HG02885 (cell line): ENCODE data around the gene METTL2B.
A peak's percentile ranks its signal among the peaks of the same experiment; 100 is the strongest.
"Not testable (repeated sequence)": the region's sequence is repeated elsewhere in the genome, so short reads cannot be mapped to it uniquely, and the experiment has no call there.

ENCODE experiments used
- ATAC-seq: cut with Tn5 transposase; IDR thresholded peaks from one replicate; pipeline ENCODE4 v1.9.1; 2021; ENCODE audit warnings: mild to moderate bottlenecking; ENCODE audit not compliant: unreplicated experiment, poor library complexity

METTL2B gene

DNA sequence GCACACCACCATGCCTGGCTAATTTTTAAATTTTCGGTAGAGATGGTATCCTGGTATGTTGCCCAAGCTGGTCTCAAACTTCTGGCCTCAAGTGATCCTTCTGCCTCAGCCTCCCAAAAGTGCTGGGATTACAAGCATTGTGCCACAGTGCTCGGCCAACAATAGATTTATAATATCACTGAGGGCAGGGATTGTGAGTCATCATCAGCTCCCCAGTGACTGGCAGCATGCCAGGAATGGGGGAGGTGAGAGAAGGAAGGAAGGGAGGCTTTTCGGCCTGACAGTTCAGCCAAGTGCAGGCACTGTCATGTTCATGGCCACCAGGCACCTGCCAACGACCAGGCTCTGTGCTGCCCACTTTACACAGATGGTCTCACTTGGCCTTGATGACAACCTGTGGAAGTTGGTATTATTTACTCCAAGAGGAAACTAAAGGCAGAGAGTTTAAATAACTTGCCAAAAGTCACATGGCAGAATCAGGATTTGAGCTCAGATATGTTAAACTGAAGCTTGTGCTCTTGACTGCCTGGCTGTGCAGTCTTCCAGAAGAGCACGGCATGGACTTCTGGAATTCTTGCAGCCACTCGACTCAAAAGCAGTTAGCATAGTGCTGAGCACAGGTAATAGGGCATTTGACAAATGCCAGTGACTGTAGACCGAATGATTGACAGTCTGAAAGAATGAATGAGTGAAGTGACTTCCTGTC is 46.8 kb downstream of the METTL2B start:
- not testable (repeated sequence) for ATAC-seq

- ATAC-seq, result not testable (repeated sequence)
Observed at GRCh38 chr7:128523932-128524524, 47.5 kb downstream of the METTL2B start.

GRCh38 chr7:128525584-128525983 is 49.0 kb downstream of the METTL2B start:
- ATAC-seq, result not testable (repeated sequence)

DNA sequence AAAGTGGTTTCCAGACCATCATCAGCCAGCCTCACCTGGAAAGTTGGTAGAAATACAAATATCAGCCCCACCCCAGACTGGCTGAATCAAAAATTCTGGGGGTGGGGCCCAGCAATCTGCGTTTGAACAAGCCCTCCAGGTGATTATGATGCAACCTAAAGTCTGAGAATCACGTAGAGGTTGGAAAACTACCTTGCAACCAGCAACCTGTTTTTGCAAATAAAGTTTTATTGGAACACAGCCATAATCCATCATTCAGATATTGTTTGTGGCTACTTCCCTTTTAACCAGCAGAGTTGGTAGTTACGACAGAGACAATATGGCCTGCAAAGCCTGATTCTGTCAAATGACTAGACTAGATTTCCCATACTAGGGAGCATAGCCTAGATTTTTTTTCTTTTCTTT is 49.5 kb downstream of the METTL2B start:
- not testable (repeated sequence) for ATAC-seq

GRCh38 chr7:128529191-128529590 is 52.6 kb downstream of the METTL2B start:
- ATAC-seq, result not testable (repeated sequence)

DNA sequence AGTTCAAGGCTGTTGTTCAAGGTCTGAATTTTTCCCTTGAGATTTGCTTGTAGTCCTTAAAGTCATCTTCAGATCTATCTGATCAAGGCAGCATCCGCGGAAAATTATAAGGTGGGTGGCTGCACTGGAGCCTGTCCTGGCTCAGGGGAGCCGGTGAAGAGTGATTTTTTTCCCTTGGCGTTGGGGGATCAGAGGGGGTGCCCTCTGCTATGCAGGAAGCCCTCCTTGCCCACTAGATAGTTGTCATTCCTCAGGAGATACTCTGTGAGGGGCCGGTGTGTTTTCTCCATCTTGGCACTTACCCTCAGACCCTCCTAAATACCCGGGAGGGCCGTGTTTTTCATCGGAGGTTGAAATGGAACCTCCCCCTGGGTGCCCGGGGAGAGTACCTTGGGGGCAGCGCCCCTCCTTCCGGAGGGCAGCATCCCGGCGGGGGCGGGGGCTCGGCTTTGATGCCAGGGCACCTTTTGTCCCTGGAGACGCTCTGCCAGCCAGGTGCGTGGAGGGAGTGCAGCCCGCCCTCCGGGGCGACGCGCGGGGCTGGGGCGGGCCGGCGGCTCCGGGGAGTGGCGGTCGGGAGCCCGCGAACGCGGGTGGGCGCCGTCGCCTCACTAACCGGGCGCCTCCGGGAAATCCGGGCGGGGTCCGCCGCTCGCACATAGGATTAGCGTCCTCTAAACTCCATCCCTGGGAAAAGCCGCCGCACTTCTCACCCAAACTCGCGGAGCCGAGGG is 53.7 kb downstream of the METTL2B start:
- ATAC-seq, result peak; percentile 17

DNA sequence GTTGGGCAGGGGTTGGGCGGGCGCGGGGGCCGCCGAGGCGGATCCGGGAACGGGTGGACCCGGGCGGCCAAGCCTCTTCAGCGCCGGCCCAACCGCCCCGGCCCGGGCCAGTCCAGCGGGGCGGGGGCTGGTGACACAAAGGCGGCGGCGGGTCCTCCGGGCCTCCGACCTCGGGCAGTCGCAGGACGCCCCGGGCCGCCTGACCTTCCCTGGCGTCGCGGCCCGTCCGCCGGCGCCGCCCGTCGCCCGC is 54.2 kb downstream of the METTL2B start:
- ATAC-seq, result no peak

GRCh38 chr7:128531105-128531954 is 54.8 kb downstream of the METTL2B start:
- peak; percentile 77 for ATAC-seq

DNA sequence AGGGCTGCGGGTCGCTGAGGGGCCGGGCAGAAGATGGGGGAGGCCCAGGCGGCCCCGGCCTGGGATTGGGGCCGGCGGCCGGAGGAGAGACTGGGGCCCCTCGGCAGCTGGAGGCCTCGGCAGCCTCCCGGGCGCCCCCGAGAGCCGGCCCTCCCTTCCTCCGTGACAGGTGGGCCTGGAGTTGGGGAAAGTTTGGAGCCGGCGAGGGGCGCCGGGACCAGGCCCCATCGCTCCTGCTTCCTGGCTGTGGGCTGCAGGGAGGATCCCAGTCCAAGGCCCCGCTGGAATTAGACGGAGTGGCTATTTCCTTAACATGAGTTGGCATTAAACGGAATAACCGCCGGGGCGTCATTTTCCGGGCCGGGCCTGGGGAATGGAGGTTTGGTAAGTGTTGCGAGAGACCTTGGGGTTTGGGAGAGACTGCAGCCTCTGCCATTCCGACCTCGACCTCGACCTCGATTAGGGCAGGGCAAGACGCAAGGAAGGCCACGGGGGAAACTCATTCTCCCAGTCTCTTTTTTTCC is 55.5 kb downstream of the METTL2B start:
- not testable (repeated sequence) for ATAC-seq

- ATAC-seq, result not testable (repeated sequence)
Observed at GRCh38 chr7:128532956-128533355, 56.4 kb downstream of the METTL2B start.

- not testable (repeated sequence) for ATAC-seq
Observed at GRCh38 chr7:128537410-128537809, 60.9 kb downstream of the METTL2B start.

- ATAC-seq, result not testable (repeated sequence)
Observed at GRCh38 chr7:128542530-128542929, 66.0 kb downstream of the METTL2B start.

GRCh38 chr7:128543300-128543699 is 66.8 kb downstream of the METTL2B start:
- ATAC-seq, result not testable (repeated sequence)

- ATAC-seq, result not testable (repeated sequence)
Observed at GRCh38 chr7:128546319-128546851, 69.8 kb downstream of the METTL2B start.

- ATAC-seq, result no peak
Observed at GRCh38 chr7:128550920-128551319, 74.4 kb downstream of the METTL2B start.

- ATAC-seq, result not testable (repeated sequence)
Observed at GRCh38 chr7:128554394-128554793, 77.8 kb downstream of the METTL2B start.
